HEK293 (cell line): ENCODE results near the gene SPDYC.

Experiments used
- CTCF ChIP-seq: fragments of 450-650 bp; formaldehyde crosslinking; IDR thresholded peaks from 2 replicates; pipeline ENCODE4 v1.5.1; 2016; ENCODE audit warnings: missing biosample characterization, missing genetic modification characterization
- KLF9 ChIP-seq: fragments of 450-650 bp; formaldehyde crosslinking; IDR thresholded peaks from 2 replicates; pipeline ENCODE4 v1.5.1; 2016; ENCODE audit warnings: missing biosample characterization, missing genetic modification characterization, low read depth
- REST ChIP-seq: fragments of 450-650 bp; formaldehyde crosslinking; IDR thresholded peaks from 2 replicates; pipeline ENCODE4 v1.5.1; 2016; ENCODE audit warnings: missing biosample characterization, missing genetic modification characterization
- SALL2 ChIP-seq: fragments of 450-650 bp; formaldehyde crosslinking; IDR thresholded peaks from 2 replicates; pipeline ENCODE4 v1.5.0; 2017; ENCODE audit warnings: missing biosample characterization, mild to moderate bottlenecking, missing genetic modification characterization, borderline replicate concordance
- ZBTB17 ChIP-seq: fragments of 450-650 bp; formaldehyde crosslinking; IDR thresholded peaks from 2 replicates; pipeline ENCODE4 v1.5.1; 2016; ENCODE audit warnings: missing biosample characterization, missing genetic modification characterization
- ZNF202 ChIP-seq: fragments of 450-650 bp; formaldehyde crosslinking; IDR thresholded peaks from 2 replicates; pipeline ENCODE4 v1.5.1; 2016; ENCODE audit warnings: missing biosample characterization, missing genetic modification characterization, borderline replicate concordance
- ZNF514 ChIP-seq: fragments of 450-650 bp; formaldehyde crosslinking; IDR thresholded peaks from 2 replicates; pipeline ENCODE4 v1.5.1; 2016; ENCODE audit warnings: missing biosample characterization, missing genetic modification characterization
- ZNF571 ChIP-seq: fragments of 450-650 bp; formaldehyde crosslinking; IDR thresholded peaks from 2 replicates; pipeline ENCODE4 v1.5.0; 2017; ENCODE audit warnings: missing biosample characterization, missing genetic modification characterization
- ZSCAN18 ChIP-seq: fragments of 450-650 bp; formaldehyde crosslinking; IDR thresholded peaks from 2 replicates; pipeline ENCODE4 v1.5.1; 2016; ENCODE audit warnings: missing biosample characterization, missing genetic modification characterization
- ZSCAN23 ChIP-seq: fragments of 450-650 bp; formaldehyde crosslinking; IDR thresholded peaks from 2 replicates; pipeline ENCODE4 v1.5.1; 2016; ENCODE audit warnings: missing biosample characterization, missing genetic modification characterization

GRCh38 chr11:65182258-65183170 is 12.5 kb downstream of the SPDYC start:
- TF ChIP-seq SALL2 (tag by site-specific recombination) (no peak), ZNF571 (tag by site-specific recombination) (no peak), KLF9 (tag by site-specific recombination) (no peak), ZBTB17 (tag by site-specific recombination) (no peak), CTCF (tag by site-specific recombination) (no peak), ZNF202 (tag by site-specific recombination) (no peak), REST (tag by site-specific recombination) (no peak), ZSCAN23 (tag by site-specific recombination) (no peak), ZNF514 (no peak), ZSCAN18 (tag by site-specific recombination) (no peak)
